ENCODE data around the gene PAQR4.

The PAQR4 gene

GRCh38 chr16:2946649-2947048, 22.5 kb upstream of the PAQR4 start:
- no peak for DNase-seq

- DNase-seq, result no peak
Measured at GRCh38 chr16:2948807-2949704, 20.1 kb upstream of the PAQR4 start.

GRCh38 chr16:2949705-2950352, 19.3 kb upstream of the PAQR4 start:
- DNase-seq, result no peak

GRCh38 chr16:2950353-2950724, 18.8 kb upstream of the PAQR4 start:
- no peak for DNase-seq

- DNase-seq, result no peak
Measured at GRCh38 chr16:2950773-2951172, 18.4 kb upstream of the PAQR4 start.

GRCh38 chr16:2952679-2953078, 16.5 kb upstream of the PAQR4 start:
- peak; percentile 48 for DNase-seq

GRCh38 chr16:2953706-2954627, 15.2 kb upstream of the PAQR4 start:
- DNase-seq, result peak; percentile 25

GRCh38 chr16:2954656-2955381, 14.3 kb upstream of the PAQR4 start:
- DNase-seq, result no peak

GRCh38 chr16:2955438-2955778, 13.7 kb upstream of the PAQR4 start:
- no peak for DNase-seq

GRCh38 chr16:2955779-2956578, 13.2 kb upstream of the PAQR4 start:
- no peak for DNase-seq

GRCh38 chr16:2956579-2956956, 12.6 kb upstream of the PAQR4 start:
- no peak for DNase-seq

- no peak for DNase-seq
Measured at GRCh38 chr16:2959206-2959605, 9.9 kb upstream of the PAQR4 start.

GRCh38 chr16:2960183-2961010, 8.8 kb upstream of the PAQR4 start:
- no peak for DNase-seq

GRCh38 chr16:2962334-2963073, 6.6 kb upstream of the PAQR4 start:
- DNase-seq, result no peak

- DNase-seq, result no peak
Measured at GRCh38 chr16:2963074-2963722, 6.0 kb upstream of the PAQR4 start.

GRCh38 chr16:2963723-2964474, 5.2 kb upstream of the PAQR4 start, which contains the start of gene KREMEN2:
Gene KREMEN2 (plus strand): TSS chr16:2964275. CDS start chr16:2964521, 246 bp downstream.
- DNase-seq, result no peak

GRCh38 chr16:2964475-2965336, 4.4 kb upstream of the PAQR4 start:
- DNase-seq, result peak; percentile 19

Data from NCI-H1092 (cell line).